ENCODE data around the gene MYMX.
"Not testable (repeated sequence)": the region's sequence is repeated elsewhere in the genome, so short reads cannot be mapped to it uniquely, and the experiment has no call there.

The MYMX gene

DNA sequence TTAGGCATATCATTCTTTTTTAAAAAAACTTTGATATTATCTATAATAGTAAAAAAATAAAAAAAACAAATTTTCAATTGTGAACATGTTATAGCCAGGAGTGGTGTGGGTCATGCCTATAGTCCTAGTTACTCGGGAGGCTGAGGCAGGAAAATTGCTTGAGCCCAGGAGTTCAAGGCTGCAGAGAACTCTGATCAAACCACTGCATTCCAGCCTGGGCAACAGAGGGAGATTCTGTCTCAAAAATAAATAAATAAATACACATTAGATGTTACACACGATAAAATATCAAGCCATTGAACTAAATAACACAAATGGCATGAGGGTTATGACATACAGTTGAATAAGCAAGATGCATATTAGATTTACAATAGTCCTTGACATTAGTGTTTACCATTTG lies 27.9 kb upstream of the MYMX start:
- no peak for DNase-seq

GRCh38 chr6:44189257-44189656 lies 27.5 kb upstream of the MYMX start:
- no peak for DNase-seq

DNA sequence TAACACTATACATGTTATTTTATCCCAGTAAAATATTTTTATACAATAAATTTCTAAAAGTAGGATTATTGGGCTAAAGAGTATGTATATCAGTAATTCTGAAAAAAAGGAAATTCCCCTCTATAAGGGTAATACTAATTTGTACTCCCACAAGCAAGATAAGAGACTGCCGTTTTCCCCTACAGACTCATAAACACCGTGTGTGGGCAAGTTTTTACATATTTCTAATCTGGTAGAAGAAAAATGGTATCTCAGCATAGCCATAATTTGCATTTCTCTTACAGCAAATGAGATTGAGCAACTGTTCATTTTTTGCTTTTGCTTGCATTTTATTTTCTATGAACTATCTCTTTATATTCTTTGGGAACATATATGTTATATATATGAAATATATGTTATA lies 26.0 kb upstream of the MYMX start:
- no peak for DNase-seq

DNA sequence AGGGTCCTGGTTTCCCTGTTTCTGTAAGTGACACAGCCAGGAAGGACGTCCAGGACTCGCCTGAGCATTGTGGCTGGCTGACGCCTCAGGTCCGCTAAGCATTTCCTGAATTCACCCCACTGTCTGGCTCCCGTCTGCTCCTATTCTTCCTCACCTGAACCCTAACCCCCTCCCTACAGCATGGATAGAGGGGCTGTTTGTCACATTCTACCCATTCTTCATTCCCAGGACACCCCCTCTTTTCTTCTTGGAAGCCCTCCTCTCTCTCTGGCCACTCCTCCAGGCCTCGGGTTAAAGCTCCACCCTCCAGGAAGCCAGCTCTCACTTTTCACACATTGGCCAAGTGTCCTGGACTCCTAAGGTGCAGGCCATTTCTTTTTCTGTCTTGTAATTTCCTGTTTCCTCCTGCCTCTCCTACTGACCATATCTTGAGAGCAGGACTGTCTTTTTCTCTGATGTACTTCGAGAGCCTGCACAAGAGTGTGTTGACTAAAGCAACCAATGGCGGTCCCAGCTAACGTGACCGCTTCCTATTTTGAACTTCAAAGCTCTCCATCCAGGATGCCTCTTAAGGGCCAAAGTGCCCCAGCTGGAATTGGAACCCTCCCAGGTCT lies 24.2 kb upstream of the MYMX start:
- DNase-seq = no peak

GRCh38 chr6:44193307-44193910 lies 23.3 kb upstream of the MYMX start:
- DNase-seq = no peak

GRCh38 chr6:44194326-44194725 lies 22.4 kb upstream of the MYMX start:
- DNase-seq = no peak

GRCh38 chr6:44196351-44196750 lies 20.4 kb upstream of the MYMX start:
- not testable (repeated sequence) for DNase-seq

- DNase-seq = no peak
Observed at GRCh38 chr6:44198684-44199083, 18.0 kb upstream of the MYMX start.

DNA sequence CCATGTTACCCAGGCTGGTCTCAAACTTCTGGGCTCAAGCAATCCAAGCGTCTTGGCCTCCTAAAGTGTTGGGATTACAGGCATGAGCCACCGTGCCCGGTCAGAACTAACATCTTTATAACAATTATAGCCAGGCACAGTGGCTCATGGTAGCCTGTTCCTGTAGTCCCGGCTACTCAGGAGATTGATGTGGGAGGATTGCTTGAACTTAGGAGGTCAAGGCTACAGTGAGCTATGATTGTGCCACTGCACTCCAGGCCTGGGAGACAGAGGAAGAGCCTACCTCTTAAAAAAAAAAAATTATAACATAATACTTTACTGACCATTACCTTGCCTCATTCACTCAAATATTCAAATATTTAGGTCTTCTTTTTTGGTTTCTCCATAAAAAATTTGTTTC lies 16.8 kb upstream of the MYMX start:
- DNase-seq = no peak

GRCh38 chr6:44201200-44201599 lies 15.5 kb upstream of the MYMX start:
- no peak for DNase-seq

GRCh38 chr6:44201638-44202303 lies 15.0 kb upstream of the MYMX start:
- no peak for DNase-seq

- DNase-seq = no peak
Observed at GRCh38 chr6:44202332-44202971, 14.3 kb upstream of the MYMX start.

GRCh38 chr6:44202972-44203750 lies 13.6 kb upstream of the MYMX start:
- DNase-seq = no peak

DNA sequence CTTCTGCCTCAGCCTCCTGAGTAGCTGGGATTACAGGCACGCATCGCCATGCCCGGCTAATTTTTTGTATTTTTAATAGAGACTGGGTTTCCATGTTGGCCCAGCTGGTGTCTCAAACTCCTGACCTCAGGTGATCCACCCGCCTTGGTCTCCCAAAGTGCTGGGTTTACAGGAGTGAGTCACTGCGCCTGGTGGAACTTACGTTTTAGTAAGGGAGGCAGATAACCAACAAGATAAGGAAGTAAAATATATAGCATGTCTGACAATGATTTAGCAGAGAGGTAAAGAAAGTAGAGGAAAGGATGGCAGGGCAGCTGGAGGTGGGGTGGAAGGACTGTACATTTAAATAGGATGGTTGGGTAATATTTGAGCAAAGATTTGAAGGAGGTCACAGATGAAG lies 12.8 kb upstream of the MYMX start:
- DNase-seq = no peak

DNA sequence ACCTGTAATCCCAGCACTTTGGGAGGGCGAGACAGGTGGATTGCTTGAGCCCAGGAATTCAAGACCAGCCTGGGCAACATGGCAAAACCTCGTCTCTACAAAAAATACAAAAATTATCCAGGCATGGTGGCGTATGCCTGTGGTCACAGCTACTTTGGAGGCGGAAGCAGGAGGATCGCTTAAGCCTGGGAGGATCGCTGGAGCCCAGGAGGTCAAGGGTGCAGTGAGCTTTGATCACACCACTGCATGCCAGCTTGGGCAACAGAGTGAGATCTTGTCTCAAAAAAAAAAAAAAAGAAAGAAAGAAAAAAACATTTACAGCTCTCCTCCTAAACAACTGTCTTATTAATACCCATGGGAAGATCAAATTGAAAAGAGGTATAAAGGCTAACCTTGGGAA lies 8.8 kb upstream of the MYMX start:
- DNase-seq = no peak

- DNase-seq = no peak
Observed at GRCh38 chr6:44211284-44211683, 5.4 kb upstream of the MYMX start.

DNA sequence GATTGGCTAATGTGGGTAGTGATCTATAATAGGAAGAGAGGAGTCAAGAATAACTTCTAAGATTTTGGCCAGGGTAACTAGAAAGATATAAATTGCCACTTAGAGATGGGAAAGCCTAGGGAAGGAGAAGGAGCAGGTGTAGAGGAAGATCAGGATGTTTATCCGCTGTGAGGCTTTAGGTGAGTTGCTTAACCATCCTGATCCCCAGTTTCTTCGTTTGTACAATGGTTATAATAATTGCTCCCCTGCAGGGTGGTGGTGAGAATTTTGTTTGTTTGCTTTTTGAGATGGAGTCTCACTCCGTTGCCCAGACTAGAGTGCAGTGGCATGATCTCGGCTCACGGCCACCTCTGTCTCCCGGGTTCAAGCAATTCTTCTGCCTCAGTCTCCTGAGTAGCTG lies 2.4 kb upstream of the MYMX start:
- DNase-seq = no peak

DNA sequence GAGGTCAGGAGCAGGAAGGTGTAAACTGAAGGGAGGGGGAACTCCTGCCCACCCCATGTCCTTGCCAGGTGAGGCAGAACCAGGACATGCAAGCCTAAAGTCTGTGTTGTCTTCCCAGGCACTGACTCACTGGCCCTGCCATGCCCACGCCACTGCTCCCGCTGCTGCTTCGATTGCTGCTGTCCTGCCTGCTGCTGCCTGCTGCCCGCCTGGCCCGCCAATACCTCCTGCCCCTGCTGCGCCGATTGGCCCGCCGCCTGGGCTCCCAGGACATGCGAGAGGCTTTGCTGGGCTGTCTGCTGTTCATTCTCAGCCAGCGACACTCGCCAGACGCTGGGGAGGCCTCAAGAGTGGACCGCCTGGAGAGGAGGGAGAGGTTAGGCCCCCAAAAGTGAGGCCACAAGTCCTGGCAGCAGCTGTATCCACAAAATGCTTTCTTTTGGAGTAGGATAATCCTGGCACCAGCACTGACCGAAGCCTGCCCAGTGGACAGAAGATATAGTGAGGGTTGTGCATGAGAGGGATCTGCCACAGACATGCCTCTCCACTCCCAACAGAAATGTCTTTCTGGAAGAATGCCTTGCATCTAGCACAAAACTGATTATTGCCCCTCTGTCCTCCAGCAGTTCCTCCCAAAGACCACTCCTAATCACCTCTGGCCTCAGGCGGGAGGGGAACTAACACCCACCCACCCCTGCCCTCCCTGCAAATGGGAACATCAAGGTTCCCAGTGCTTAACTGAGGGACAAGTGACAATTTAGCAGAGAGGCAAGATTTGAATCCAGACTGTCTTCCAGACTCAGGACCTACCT lies 812 bp downstream of the MYMX start:
- no peak for DNase-seq

GRCh38 chr6:44219053-44219814 lies 2.5 kb downstream of the MYMX start:
- DNase-seq = no peak

DNA sequence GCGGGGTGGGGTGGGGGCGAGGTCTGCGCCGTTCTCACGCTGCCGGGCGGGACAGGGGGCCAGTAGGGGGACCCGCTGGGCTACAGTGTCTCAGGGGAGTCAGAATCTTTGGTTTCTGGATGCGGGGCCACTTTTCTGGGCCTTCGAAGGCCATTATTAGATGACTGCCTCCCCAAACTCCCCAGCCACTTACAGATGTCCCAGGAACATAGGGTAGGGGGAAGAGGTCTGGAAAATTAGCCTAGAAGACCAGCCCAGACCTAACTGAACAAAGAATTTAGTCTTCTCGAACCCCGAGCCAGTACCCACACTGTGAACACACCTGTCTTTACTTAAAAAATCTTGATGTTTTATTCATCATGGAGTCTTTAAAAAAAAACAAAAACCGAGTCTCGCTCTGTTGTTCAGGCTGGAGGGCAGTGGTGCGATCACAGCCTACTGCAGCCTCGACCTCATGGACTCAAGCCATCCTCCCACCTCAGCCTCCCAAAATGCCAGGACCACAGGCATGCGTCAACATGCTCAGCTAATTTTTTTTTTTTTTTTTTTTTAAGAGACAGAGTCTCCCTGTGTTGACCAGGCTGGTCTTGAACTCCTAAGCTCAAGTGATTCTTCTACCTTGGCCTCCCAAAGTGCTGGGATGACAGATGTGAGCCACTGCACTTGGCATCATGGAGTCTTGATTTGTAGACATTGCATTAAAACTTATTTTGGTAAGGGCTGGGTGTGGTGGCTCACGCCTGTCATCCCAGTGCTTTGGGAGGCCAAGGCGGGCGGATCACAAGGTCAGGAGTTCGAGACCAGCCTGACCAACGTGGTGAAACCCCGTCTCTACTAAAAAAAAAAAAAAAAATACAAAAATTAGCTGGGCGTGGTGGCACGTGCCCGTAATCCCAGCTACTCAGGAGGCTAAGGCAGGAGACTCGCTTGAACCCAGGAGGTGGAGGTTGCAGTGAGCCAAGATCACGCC lies 3.4 kb downstream of the MYMX start:
- DNase-seq = no peak
